ENCODE data around the gene OLR1.
"Not testable (repeated sequence)": the region's sequence is repeated elsewhere in the genome, so short reads cannot be mapped to it uniquely, and the experiment has no call there.

OLR1 gene

DNA sequence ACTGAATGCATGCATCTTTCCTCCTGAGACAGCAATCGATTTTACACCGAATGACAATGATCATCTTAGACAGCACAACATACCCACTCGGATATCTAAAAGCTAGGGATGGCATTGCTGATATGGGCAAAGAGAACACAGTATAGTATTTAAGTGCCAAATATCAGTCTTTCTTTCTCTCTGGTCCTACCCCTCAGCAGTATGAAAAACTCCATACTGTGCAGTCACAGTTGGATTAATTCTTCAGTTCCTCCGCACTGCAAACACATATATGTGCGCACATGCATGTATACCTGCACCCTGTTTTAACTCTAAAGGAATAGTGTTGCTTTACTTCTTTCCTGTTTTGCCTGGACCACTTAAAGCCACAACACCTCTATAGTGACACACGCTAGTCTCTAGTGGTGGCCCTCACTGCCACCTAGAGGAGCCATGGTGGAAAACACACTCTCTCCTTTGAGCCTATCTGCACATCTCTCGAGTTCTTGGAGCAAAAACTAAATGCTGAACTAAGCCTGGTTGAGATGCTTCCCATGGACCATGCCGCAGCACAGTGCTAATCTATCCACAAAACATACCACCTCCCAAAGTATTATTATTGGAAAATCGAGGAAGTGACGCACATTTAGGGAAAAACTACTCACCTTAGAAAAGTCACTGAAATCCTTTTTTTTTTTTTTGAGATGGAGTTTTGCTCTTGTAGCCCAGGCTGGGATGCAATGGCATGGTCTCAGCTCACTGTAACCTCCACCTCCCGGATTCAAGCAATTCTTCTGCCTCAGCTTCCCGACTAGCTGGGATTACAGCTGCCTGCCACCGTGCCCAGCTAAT is 18.8 kb upstream of the OLR1 start:
- no peak for DNase-seq (ENCODE audit: low spot score)

DNA sequence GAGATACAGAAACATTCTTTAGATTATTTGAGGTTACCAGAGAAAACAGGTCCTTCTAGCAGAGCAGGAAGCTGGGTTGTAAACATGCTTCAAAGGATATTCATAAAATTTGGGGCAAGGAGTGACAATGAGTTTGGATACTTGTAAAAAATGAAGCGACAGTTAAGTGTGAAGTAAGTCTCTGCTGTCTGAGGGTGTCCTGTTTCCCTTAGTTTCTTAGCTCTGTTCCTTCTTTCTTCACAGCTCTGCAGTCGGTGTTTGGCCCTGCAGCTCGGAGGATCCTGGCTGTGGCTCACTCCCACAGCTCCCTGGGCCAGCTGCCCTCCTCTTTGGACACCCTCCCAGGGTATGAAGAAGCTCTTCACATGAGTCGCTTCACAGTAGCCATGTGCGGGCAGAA is 17.7 kb upstream of the OLR1 start:
- no peak for DNase-seq (ENCODE audit: low spot score)

DNA sequence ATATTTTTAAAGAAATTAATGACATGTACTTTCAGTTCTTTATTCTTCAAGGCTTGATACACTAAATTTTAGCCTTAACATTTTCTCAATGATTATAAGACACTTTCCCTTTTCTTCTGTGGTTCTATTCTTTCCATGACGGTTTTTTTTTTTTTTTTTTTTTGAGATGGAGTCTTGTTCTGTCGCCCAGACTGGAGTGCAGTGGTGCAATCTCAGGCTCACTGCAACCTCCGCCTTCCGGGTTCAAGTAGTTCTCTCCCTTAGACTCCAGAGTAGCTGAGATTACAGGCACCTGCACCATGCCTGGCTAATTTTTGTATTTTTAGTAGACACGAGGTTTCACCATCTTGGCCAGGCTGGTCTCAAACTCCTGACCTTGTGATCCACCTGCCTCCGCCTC is 15.0 kb upstream of the OLR1 start:
- not testable (repeated sequence) for DNase-seq (ENCODE audit: low spot score)

DNA sequence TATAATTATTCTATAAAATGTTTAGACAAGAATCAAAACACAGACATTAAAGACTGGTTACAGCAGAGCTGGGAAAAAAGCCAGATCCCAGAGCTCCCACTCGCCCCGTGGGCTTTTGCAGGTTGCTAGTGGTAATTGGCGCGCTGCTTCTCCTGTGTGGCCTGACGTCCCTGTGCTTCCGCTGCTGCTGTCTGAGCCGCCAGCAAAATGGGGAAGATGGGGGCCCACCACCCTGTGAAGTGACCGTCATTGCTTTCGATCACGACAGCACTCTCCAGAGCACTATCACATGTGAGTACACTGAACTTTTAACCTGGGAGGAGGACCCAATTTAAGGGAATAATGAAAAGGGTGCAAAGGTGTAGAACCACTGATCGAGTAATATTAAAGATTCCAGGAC is 14.4 kb upstream of the OLR1 start:
- DNase-seq (ENCODE audit: low spot score) = no peak

DNA sequence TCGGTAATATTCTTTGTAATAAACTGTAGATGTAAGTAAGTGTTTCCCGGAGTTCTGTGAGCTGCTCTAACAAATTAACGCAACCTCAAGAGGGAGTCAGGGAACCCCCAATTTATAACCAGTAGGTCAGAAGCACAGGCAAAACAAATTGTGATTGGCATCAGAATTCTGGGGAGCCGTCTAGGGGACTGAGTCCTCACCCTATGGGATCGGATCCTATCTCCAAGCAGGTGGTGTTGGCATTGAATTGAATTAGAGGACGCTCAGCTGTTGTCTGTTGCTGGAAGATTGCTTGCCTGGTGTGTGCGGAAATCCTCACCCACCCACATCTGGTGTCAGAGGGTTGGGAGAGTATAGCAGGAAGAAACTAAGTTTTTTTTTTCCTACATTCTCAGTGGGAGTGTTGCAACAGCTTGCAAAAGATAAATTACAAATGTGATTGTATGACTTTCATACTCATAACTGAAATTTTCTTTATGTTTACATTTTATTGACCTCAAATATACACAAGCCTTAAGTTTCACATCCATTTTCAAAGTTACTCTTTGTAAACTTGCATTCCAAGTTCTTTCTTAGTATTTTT is 12.4 kb upstream of the OLR1 start:
- DNase-seq (ENCODE audit: low spot score) = no peak

DNA sequence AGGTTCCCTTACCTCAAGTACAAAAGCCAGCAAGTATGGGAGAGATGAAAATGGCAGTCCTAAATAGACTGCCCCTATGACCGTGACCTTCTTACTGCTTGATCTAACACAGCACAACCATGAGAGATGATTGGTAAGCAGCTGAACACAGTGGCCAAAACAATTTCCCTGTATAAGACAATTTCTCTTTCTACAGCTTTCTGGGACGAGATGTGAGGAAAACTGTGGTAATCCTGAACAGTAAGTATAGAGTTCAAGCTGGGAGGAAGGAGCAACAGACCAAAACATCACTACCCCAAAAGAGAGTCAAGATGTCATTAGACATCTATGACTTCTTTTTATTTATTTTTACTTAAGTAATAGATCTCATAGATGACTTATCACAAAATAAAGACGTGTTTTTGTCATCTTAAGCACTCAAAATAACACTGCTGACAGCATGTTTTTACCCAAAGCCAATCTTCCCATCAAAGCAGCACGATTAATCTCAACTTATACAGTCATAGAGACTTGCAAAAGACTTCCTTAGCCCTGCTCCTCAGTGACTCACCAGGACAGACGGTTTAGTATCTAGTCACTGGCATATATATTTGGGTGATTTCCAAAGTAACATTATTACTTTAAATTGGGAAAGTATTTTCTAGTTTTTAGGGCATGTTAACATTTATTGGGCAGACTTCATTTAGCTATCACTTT is 10.6 kb upstream of the OLR1 start:
- no peak for DNase-seq (ENCODE audit: low spot score)

DNA sequence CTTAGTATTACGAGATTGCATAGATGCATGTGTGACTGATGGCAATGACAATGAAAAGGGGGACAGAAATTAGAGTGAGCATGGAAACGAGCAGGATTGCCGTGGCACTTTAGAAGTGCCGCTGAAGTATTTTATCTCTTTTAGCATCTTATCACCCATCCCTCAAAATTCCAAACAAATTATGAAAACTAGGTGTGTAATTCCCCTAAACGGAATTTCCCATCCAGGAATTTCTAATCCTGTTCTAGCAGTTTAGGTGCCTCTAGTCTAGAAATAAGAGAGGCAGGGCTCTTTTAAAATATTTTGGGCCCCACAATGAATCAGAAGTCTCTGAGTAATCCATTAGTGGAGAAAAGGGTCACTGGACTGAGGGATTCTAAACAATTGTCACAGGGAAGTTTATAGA is 7.8 kb upstream of the OLR1 start:
- DNase-seq (ENCODE audit: low spot score) = no peak

DNA sequence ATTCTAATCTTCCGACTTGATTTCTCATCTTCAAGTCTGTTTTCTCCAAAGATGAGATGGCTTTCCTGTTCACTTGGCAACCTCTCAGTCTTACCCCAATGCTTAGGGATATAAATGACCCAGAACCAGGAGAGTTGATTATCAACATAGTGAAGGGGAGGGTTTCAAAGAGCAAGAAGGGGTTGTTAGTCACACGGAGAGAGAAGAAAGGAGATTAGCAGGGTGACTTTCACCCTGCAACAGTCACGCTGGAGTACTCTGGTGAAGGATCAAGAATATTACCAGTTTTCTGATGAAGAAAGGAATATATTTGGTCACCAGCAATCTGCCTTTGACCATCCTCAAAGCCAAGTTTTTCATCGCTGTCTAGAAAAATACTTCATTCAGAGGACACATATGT is 6.9 kb upstream of the OLR1 start, which contains the start of gene TMEM52B:
Gene TMEM52B, plus strand, starts transcription at position 212 of the 400 bp plus-strand sequence. CDS start 543 bp downstream, outside the sequence.
- no peak for DNase-seq (ENCODE audit: low spot score)

DNA sequence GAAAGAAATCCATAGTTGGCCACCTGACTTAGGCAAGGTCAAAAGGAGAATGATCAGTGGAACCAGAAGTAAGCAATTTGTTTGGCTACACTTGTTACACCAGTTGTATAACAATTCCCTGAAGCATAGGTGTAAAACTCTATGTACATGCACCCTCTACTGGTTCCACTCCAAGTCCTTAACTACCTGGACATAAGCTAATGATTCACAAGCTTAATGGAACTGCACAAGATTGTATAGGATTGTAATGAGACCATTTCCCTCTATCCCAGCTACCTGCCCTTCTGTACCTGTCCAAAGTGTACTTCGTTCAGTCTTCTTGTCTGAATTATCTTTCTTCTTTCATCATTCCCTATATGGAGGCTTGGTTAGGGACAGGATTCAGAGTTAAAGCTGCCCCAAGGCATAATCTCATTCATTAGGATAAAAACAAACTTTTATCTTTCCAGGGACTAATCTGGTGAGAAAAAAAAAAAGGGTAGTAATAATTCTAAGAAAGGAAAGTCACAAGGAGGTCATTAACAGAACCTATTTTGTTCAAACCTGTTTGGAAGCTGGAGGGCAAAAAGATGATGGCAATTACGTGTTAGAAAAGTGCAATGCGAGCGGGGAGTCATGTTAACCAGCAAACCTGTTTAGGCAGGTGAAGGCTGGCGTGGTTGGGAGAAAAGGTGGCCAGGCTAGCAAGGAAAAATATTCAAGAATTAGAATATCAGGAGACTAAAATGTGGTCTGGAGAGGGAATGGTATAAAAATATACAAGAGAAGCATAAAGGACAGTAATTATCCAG is 4.1 kb upstream of the OLR1 start:
- no peak for DNase-seq (ENCODE audit: low spot score)

DNA sequence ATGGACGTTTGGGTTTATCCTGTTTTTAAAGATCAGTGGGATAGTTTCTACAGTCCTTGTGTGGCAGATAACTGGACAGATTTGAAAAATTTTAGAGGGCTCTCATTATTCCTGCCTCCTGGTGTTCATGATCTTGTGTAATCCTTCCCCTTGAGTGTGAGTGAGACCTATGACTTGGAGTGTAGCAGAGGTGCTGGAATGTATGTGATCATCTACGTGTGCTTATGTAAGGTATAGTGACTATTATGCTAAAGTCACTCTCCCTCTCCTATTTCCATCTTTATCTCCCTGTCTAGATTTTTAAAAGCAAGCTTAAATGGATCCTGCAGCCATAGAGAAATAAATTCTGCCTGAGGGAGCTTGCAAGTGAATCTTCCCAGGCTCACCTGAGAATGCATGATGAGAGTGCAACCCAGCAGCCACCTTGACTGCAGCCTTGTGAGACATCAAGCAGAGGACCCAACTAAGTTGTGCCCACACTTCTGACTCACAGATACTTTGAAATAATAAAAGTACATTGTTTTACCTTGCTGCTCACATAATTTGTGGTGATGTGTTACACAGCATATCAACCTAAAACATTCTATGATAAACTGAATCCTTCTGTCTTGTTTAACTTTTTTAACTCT is 3.2 kb upstream of the OLR1 start:
- DNase-seq (ENCODE audit: low spot score) = no peak

DNA sequence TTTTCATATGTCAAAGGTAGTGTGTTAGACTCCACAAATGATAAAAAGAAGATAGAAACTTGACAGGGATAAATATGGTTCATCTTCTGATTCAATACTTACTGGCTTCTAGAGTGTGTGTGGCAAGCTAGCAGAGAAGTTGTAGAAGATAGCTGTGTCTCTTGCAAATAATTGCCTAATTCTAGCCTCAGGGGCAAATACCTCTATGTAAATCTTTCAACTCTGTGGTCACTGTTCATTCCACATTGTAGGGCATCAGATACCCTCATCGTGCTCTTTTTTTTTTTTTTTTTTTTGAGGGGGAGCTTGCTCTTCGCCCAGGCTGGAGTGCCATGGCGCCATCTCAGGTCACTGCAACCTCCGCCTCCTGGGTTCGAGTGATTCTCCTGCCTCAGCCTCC is 1.7 kb downstream of the OLR1 start:
- no peak for DNase-seq (ENCODE audit: low spot score)

DNA sequence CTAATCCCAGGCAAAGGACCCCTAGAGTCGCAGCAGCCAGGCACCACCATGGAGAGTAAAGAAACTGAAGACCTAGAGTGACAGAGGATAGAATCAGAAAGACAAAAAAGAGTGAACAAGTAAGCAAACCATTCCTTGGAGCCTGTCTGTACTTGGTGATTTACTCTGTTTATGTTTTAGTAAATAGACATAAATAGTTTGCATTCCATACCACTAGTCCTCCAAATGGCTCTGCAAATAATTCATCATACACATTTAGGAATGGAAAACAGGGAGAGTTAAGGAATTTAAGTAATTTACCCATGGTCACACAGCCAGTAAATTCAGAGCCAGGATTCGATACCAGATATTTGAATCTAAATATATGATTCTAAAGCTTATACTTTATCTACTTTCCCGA is 2.8 kb downstream of the OLR1 start:
- no peak for DNase-seq (ENCODE audit: low spot score)

DNA sequence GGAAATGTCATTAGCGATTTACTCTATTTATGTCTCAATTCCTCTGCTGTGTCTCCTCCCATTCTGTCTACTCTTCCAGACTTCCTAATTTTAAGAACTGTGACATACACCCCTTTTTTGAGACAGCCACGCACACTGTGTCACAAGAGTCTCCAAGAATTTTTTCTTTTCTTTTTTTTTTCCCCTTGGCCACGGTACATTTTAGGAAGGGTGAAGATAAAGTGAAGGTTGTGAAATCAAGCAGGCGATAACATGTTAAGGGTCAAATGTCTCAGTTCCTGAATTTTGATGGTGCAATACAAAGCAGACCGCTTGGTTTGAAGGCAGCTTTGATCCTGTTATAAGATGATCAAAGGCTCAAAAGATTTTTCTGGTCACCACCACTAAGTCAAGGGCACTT is 4.3 kb downstream of the OLR1 start:
- DNase-seq (ENCODE audit: low spot score) = no peak

DNA sequence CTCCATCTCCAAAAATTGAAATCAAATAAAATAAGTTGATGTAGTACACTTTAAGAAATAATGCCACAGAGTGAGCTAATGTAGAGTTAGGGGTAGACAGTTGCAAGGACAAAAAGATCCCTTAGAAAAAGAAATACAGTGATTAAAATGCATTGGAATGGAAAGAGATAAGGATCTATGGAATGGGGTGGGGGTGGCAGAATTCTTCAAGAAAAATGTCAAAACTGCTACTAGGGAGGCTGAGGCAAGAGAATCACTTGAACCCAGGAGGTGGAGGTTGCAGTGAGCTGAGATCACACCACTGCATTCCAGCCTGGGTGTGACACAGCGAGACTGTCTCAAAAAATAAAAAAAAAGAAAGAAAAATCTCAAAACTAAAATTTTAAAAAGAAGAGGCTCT is 6.5 kb downstream of the OLR1 start:
- no peak for DNase-seq (ENCODE audit: low spot score)

DNA sequence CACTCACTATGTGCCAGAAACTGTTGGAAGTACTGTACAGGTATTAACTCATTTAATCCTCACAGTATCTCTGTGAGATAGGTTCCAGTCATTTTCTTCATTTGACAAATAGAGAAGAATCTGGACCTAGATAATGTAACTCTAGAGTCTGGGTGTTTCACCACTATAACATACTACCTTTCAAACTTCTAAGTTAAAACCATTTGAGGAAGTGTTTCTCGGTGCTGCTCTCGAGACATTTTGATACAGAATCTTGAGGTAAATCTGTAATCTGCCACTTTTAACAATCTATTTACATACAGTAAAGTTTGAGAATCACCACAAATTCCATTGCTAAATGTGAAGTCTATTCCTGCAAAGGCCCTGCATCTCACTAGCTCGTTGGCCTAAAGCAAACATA is 8.8 kb downstream of the OLR1 start:
- DNase-seq (ENCODE audit: low spot score) = no peak

DNA sequence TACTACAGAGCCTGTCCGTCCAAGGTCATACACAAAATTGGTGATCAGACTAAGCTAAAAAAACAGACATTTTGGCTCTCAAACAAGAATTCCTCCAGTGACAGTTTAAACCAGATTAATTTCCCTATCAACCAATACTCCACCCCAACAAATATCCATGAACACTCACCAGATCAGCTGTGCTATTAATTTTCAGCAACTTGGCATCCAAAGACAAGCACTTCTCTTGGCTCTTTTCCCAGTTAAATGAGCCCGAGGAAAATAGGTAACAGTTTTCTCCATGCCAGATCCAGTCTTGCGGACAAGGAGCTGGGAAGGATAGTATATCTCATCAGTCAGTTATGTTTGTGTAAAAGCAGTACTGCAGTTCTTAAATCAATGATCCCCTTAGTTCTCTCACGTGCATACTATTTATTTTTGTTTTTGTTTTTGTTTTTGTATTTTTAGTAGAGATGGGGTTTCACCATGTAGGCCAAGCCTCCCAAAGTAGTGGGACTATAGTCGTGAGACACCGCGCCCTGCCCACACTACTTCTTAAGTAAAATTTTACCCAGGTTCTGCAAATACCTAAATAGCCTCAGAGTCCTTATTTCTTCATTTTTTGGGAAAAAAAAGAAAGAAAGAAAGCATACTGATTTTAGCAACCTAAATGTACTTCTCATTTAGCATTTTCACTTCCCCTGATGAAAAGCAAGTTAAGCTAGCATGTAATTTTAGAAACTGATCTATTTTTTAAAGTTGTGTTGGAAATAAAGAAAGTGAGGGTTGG is 11.1 kb downstream of the OLR1 start:
- no peak for DNase-seq (ENCODE audit: low spot score)

DNA sequence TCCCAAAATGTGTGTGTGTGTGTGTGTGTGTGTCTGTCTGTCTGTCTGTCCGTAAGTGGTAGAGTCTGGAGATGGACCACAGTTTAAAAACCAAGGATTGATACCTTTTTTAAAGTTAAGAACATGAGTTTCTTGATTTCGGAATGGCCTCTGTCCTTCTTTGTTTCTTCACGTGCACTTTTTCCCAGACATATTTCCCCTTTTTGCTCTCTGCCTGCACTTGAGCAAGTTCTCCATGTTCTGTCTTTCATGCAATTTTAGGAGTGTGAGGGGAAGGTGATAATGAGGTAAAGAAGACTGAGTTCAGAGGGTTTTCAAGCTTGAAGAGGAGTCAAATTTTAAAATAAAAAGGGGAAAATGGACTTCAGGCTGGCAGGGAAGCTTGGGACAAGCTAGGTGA is 12.7 kb downstream of the OLR1 start:
- DNase-seq (ENCODE audit: low spot score) = no peak

DNA sequence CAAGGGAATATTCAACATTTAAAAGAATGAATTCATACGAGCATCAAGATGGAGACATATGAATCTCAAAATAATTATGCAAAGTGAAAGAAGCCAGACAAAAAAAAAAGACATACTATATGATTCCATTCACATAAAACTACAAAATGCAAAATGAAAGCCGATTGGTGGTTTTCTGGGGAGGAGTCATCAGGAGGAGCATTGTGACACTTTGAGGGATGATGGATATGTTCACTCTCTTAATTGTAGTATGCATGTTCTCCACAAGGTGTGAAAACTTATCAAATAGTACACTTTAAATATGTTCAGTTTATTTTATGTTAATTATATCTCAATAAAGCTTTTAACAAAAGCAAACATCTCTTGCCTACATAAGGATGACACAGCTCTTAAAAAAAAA is 13.5 kb downstream of the OLR1 start:
- DNase-seq (ENCODE audit: low spot score) = no peak

DNA sequence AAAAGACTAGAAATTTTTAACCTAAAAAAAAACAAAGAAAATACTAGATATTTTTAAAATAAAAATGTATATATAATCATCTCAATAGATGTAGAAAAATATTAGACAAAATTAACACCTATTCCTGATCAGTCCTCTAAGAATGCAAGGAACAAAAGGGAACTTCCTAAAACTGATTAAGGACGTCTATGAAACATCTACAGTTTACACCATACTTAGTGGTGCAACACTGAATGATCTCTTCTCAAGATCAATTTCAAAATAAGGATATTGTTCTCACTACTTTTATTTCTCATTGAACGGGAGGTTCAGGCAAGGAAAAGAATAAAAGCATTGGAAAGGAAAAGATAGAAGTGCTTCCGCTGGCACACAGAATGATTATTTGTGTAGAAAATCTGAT is 16.0 kb downstream of the OLR1 start:
- DNase-seq (ENCODE audit: low spot score) = no peak

DNA sequence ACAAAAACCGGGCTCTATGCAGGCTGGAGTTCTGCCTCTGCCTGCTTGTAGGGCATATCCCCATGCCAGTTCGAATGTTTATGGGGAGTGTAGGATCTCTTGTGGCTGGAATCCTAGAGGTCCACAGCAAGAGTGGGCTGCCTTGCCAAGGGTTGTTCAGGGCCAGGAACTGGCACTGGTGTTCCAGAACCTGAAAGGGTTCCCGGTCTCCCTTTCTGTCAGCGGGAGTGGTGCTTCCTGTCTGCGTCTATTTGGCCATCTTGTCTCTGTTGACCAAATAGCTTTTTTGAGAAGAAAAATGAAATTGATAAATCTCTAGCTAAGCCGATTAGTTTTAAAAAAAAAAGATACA is 17.8 kb downstream of the OLR1 start:
- no peak for DNase-seq (ENCODE audit: low spot score)
